ENCODE measurements around the gene SLC5A3. TPM values are rescaled to one million over a fixed set of nuclear protein-coding genes. Genes with fewer than 3 reads are reported as not detected.

The SLC5A3 gene
- total RNA-seq, 3 donors from 2014 or later: 17.0 to 54.9 (median 38.6) TPM

GRCh38 chr21:34086887-34087306 is 13.5 kb downstream of the SLC5A3 start:
- Histone ChIP-seq H3K27ac (no peak overlapping the region), H3K36me3 (no peaks in the 10 kb centered on the region), H3K4me3 (no peak overlapping the region), H3K27me3 (no peaks in the 10 kb centered on the region), H3K9me3 (no peaks in the 10 kb centered on the region), H3K4me1 (no peaks in the 10 kb centered on the region)
- intact Hi-C loops (cut with DNase I; ENCODE audit: low total_unique reads): no loop called here
- TF ChIP-seq POLR2A (IDR thresholded peaks at IDR 0.05): no peak
- DNase-seq (ENCODE audit: low spot score in 2 of 2): no peak

DNA sequence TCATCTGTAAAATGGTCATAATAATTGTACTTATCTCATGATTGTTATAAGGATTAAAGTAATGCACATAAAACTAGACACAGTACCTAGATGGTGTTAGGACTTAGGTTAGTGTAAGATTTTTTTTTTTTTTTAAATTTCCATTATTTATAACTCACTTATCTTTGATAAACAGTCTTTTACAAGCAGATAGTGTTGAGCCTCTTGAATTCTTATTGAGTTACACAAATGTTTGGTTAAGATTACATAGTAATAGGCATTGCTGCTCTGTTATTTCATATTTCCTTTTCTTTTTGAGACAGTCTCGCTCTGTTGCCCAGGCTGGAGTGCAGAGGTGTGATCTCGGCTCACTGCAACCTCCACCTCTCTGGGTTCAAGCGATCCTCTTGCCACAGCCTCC is 15.4 kb downstream of the SLC5A3 start:
- no peaks in the 10 kb centered on the region for H3K4me1 ChIP-seq
- H3K36me3 ChIP-seq: no peaks in the 10 kb centered on the region
- no peak for DNase-seq (ENCODE audit: low spot score in 2 of 2)
- H3K9me3 ChIP-seq: no peaks in the 10 kb centered on the region
- H3K4me3 ChIP-seq: no peak overlapping the region
- TF ChIP-seq, protein P1, sequence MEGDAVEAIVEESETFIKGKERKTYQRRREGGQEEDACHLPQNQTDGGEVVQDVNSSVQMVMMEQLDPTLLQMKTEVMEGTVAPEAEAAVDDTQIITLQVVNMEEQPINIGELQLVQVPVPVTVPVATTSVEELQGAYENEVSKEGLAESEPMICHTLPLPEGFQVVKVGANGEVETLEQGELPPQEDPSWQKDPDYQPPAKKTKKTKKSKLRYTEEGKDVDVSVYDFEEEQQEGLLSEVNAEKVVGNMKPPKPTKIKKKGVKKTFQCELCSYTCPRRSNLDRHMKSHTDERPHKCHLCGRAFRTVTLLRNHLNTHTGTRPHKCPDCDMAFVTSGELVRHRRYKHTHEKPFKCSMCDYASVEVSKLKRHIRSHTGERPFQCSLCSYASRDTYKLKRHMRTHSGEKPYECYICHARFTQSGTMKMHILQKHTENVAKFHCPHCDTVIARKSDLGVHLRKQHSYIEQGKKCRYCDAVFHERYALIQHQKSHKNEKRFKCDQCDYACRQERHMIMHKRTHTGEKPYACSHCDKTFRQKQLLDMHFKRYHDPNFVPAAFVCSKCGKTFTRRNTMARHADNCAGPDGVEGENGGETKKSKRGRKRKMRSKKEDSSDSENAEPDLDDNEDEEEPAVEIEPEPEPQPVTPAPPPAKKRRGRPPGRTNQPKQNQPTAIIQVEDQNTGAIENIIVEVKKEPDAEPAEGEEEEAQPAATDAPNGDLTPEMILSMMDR (IDR thresholded peaks at IDR 0.05): no peak
- TF ChIP-seq POLR2A (IDR thresholded peaks at IDR 0.05): no peak
- TF ChIP-seq POLR2AphosphoS5 (IDR thresholded peaks at IDR 0.05): no peak
- intact Hi-C loops (cut with DNase I; ENCODE audit: low total_unique reads): no loop called here
- H3K27ac ChIP-seq: no peak overlapping the region
- no peaks in the 10 kb centered on the region for H3K27me3 ChIP-seq

DNA sequence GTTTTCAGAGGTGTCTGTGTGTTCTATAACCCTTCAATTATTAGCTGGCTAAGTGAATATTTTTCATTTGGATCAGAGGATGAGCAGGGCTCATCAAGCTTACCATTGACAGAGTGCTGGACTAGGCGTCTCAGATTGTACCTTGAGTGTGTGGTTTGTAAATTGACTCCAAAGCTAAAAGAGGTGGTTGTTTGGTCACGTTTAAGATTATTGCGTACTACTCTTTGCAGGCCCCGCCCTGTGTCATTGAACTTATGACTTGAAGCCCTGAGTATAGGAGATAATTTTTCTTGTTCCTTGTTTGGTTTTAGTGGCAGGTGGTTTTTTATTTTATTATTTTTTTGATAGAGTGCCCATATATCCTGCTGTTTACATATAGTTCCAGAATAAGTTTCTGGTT is 17.7 kb downstream of the SLC5A3 start:
- no peak overlapping the region for H3K4me3 ChIP-seq
- H3K9me3 ChIP-seq: no peaks in the 10 kb centered on the region
- no peaks in the 10 kb centered on the region for H3K27me3 ChIP-seq
- no peaks in the 10 kb centered on the region for H3K36me3 ChIP-seq
- DNase-seq (ENCODE audit: low spot score in 2 of 2): no peak
- intact Hi-C loops (cut with DNase I; ENCODE audit: low total_unique reads): loop anchor here (10.0 kb wide), 1 partner anchor 156 kb away; no protein-coding TSS in a partner anchor
- no peak overlapping the region for H3K27ac ChIP-seq
- TF ChIP-seq POLR2A (IDR thresholded peaks at IDR 0.05) (no peak), POLR2AphosphoS5 (IDR thresholded peaks at IDR 0.05) (no peak)
- TF ChIP-seq, protein P1 (IDR thresholded peaks at IDR 0.05): no peak
- no peaks in the 10 kb centered on the region for H3K4me1 ChIP-seq

DNA sequence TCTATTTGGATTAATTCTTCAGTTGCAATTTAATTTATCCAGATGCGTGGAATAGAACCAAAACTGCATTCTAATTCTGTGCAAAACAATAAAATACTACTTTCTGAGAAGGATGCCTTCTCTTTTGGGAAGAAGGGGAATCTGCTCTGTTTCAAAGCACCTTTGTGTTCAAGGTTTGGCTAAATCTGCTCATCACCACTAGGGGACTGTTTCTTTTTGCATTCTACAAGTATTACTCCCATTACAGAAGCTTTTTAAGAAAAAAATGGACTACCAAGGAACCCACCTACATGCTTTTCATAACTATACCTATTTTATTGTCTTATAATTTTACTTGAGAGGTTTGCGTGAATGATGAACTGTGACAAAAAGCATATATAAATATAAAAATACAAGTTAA is 18.2 kb downstream of the SLC5A3 start:
- Histone ChIP-seq H3K27ac (no peak overlapping the region), H3K9me3 (no peaks in the 10 kb centered on the region), H3K27me3 (no peaks in the 10 kb centered on the region), H3K4me3 (no peak overlapping the region), H3K4me1 (no peaks in the 10 kb centered on the region), H3K36me3 (no peaks in the 10 kb centered on the region)
- TF ChIP-seq, protein P1 (IDR thresholded peaks at IDR 0.05): peak in 2 of 3 donors; percentile 11 to 16
- TF ChIP-seq POLR2AphosphoS5 (IDR thresholded peaks at IDR 0.05): no peak
- TF ChIP-seq POLR2A (IDR thresholded peaks at IDR 0.05): no peak
- DNase-seq (ENCODE audit: low spot score in 2 of 2): no peak
- intact Hi-C loops (cut with DNase I; ENCODE audit: low total_unique reads): loop anchor here (10.0 kb wide), 1 partner anchor 157 kb away; no protein-coding TSS in a partner anchor

DNA sequence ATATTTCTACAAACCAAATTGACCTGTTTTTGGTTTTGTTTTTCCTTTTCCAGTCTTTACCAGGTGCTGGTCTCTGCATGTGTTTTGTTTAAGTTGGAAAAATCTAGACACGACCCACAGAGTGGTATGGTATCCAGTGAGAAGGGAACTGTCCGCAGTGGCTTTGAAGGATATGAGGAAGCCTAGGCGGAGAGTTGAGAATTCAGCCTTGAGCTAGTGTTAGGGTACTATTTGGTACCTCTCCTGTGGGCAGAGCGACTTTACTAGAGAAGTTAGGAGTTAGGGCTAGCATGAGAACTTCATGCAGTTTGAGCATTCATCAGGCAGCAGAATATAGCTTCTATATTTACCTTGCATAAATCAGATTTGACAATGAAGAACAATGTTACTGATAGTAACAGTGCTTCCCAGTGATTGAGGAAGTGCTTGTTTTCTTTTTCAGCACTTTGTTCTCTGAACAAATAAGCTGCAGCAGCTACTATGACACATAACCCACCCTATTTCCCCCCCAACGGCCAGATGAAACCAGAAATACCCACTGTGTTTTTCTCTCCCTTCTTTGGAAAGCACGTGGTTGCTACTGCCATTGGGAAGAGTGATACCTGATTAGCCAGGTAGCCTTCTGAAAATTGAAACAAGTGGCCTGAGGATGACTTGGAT is 19.0 kb downstream of the SLC5A3 start:
- no peak for DNase-seq (ENCODE audit: low spot score in 2 of 2)
- no peaks in the 10 kb centered on the region for H3K27me3 ChIP-seq
- H3K9me3 ChIP-seq: no peaks in the 10 kb centered on the region
- no peak overlapping the region for H3K27ac ChIP-seq
- TF ChIP-seq, protein P1 (IDR thresholded peaks at IDR 0.05): no peak
- TF ChIP-seq POLR2A (IDR thresholded peaks at IDR 0.05) (no peak), POLR2AphosphoS5 (IDR thresholded peaks at IDR 0.05) (no peak)
- no peaks in the 10 kb centered on the region for H3K36me3 ChIP-seq
- no peak overlapping the region for H3K4me3 ChIP-seq
- intact Hi-C loops (cut with DNase I; ENCODE audit: low total_unique reads): loop anchor here (10.0 kb wide), 1 partner anchor 158 kb away; no protein-coding TSS in a partner anchor
- no peaks in the 10 kb centered on the region for H3K4me1 ChIP-seq
